PFSK-1 (cell line): ENCODE data around the gene AIP.

Experiments
- POLR2AphosphoS5 ChIP-seq: IDR thresholded peaks from 2 replicates; pipeline ENCODE4 v1.6.1; 2012; ENCODE audit warnings: low read depth, mild to moderate bottlenecking, control low read depth, low read length, moderate library complexity
- REST ChIP-seq, 2 experiments: IDR thresholded peaks; 2 replicates each; pipeline versions ENCODE4 v1.6.1 to v1.8.0; 2011 to 2012; ENCODE audit warnings: low read depth in 2 of 2, low read length in 2 of 2, control low read depth in 1 of 2, inconsistent platforms in 1 of 2, mild to moderate bottlenecking in 1 of 2, moderate library complexity in 1 of 2; ENCODE audit not compliant: insufficient read depth in 1 of 2
- TAF1 ChIP-seq: IDR thresholded peaks from 2 replicates; pipeline ENCODE4 v1.6.1; 2012; ENCODE audit warnings: low read length, control low read depth, borderline replicate concordance; ENCODE audit not compliant: insufficient read depth

GRCh38 chr11:67504950-67505581, 22.2 kb downstream of the AIP start, which contains the start of gene PITPNM1:
- no peak for TF ChIP-seq POLR2AphosphoS5
- TF ChIP-seq TAF1: no peak
- TF ChIP-seq REST (IDR thresholded peaks at IDR 0.05; ENCODE audit: insufficient read depth in 1 of 2, low read depth in 2 of 2, low read length in 2 of 2): no peak
